ENCODE measurements around the gene C2orf74.
"Not testable (repeated sequence)": the region's sequence is repeated elsewhere in the genome, so short reads cannot be mapped to it uniquely, and the experiment has no call there.

The C2orf74 gene

GRCh38 chr2:61173116-61173515, 11.1 kb downstream of the C2orf74 start:
- DNase-seq (ENCODE audit: low read depth in 2 of 2), result no peak

DNA sequence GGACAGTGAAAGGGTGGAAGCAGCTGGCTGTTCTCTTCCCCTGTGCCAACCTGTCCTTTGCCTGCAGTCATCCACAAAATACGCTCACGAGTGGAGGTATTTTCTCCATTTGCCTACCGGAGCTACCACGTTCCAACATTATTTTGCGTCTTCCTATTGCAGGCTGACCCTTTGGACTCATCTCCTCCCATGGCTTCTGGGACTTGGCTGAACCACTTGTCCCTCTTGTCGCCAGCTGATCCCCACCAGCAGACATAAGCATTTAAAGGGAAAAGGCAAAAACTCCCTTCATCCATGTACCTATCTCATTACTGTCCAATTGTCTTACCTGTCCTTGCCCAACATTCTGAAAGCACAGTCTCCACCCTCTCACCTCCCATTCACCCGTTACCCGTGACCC, 13.0 kb downstream of the C2orf74 start:
- no peak for DNase-seq (ENCODE audit: low read depth in 2 of 2)

- DNase-seq (ENCODE audit: low read depth in 2 of 2), result peak; percentile 87 to 93
Observed at GRCh38 chr2:61176755-61177726, 15.1 kb downstream of the C2orf74 start.

DNA sequence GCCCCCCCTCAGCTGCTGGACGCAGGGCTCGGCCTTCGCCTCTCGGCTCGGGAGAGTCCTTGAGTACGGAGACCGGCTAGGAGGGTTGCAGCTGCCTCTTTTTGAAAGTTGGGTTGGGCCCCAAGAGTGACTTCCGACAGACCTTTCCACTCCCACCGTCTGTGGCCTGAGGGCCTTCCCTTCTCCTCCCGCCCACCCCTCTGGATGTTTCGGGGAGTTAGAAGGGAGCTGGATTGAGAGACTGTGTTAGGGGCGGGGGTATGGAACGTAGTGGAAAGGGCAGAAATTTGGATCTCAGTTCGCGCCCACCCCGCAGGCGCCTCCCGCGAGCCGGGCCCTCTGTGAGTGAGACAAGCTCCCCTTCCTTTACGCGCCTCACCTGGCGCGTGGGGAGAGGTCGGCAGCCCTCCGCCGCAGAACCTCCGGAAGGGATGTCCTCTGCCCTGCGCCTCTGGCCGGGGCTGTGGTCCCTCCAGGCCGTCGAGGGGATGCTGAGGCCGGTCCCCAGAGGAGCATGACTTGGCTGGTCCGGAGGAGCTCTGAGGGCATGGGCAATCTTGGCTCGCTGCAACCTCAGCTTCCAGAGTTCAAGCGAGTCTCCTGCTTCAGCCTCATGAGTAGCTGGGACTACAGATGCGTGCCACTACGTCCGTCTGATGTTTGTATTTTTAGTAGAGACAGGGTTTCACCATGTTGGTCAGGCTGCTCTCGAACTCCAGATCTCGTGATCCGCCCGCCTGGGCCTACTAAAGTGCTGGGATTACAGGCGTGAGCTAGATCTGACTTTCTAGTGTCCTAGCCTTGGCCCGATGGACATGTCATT, 15.9 kb downstream of the C2orf74 start:
- peak in 1 of 2 donors; percentile 27 for DNase-seq (ENCODE audit: low read depth in 2 of 2)

- no peak for DNase-seq (ENCODE audit: low read depth in 2 of 2)
Observed at GRCh38 chr2:61178603-61179545, 16.9 kb downstream of the C2orf74 start.

DNA sequence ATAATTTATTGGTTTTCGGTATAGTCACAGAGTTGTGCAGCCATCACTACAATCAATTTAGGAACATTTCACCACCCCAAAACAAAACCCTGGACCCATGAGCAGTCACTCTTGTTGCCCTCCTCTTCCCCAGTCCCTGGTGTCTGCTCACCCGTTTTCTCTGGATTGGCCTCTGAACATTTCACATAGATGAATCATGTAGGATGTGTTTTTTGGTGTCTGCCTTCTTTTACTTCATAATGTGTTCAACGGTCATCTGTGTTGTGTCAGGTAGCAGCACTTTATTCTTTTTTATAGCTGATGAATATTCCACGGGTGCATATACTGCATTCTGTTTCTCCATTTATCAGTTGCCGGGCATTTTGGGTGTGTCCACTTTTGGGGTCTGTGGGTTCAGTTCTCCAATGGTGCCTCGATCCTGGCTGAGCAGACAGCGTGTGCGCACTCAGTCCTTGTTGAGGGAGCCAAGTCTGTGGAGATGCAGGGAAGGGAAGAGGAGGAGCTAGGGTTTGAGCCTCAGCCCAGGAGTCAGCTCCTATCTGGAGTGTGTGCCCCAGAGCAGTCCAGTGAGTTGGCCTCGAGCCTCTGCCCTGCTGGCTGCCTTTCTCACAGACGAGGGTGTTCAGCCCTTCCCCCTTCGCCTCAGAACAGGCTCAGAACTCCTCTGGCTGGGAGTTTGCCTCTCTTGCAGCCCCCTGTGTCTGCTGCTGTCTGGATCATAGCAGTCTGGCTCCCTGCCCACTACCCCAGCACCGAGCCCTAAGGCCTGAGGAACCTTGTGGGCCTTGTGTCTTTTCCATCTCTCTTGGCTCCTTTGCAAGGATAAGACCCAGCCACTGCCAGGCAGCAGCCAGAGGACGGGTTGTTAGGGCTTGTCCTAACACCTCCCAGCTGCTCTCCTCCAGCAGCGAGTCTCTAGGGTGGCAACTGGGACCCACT, 18.0 kb downstream of the C2orf74 start:
- no peak for DNase-seq (ENCODE audit: low read depth in 2 of 2)

DNA sequence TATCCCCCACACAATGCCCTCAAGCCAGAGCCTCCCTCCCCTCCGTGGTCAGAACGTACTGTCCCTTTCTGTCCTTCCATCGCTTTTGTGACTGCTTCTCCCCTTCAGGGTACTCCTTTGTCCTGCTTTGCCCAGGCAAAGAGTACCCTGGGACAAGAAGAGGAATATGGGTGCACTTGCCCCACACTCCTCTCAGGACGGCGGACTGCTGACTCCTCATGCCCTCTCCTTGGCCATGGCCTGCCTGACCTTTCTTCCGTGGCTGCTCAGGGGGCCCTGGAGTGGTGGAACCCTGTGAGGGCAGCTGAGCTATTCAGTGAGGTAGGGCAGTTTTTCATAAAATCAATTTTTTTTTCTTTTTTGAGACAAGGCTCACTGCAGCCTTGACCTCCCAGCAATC, 18.7 kb downstream of the C2orf74 start:
- DNase-seq (ENCODE audit: low read depth in 2 of 2), result no peak

DNA sequence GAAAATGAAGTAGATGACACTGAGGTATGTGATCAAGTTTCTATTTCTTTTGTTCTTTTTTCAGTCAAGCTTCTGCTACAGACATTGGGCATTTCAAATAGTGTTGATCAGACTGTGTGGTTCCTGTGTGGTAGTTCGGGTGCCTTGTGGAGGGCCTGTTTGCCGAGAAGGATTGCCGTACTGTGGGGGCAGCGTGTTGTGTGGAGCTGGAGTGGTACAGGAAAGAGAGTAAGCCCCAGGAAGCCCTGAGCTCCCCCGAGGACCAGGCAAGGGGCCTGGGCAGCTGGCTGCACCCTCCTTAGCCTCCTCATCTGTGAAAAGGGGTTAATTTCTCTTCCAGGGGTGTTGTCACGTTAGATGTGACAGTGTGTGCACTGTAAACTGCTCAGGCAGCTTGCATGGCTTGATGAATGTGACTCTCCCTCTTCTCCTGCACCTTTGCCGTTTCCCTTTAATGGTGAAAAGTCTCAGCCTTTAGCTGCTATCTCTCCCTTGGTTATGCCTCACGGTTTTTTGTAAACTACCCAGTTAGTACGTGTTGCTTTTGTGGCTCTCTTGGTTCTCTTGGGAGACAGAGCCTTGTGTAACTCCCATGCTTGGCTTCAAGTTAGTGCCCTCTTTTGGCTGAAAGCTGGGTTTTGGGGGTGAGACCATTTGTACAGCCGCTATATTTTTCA, 19.5 kb downstream of the C2orf74 start:
- no peak for DNase-seq (ENCODE audit: low read depth in 2 of 2)

DNA sequence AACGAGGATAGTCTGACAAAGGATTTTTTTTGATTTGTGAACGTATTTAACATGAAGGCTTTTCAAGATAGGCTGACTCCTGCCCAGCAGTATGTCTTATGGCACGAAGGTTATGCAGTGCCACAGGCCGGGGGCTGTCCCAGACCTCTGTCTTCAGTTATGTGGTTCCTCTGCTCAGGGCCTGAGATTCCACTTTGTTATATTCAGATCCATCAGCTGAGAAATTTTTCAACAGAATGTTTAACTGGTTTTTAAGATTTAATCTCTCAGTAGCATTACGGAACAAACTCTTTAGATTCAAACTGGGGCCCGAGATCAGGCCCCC, 20.0 kb downstream of the C2orf74 start:
- no peak for DNase-seq (ENCODE audit: low read depth in 2 of 2)

- no peak for DNase-seq (ENCODE audit: low read depth in 2 of 2)
Observed at GRCh38 chr2:61183795-61184194, 21.8 kb downstream of the C2orf74 start.

- no peak for DNase-seq (ENCODE audit: low read depth in 2 of 2)
Observed at GRCh38 chr2:61184263-61184662, 22.3 kb downstream of the C2orf74 start.

- DNase-seq (ENCODE audit: low read depth in 2 of 2), result no peak
Observed at GRCh38 chr2:61185231-61185728, 23.3 kb downstream of the C2orf74 start.

- DNase-seq (ENCODE audit: low read depth in 2 of 2), result no peak
Observed at GRCh38 chr2:61187085-61187484, 25.1 kb downstream of the C2orf74 start.

DNA sequence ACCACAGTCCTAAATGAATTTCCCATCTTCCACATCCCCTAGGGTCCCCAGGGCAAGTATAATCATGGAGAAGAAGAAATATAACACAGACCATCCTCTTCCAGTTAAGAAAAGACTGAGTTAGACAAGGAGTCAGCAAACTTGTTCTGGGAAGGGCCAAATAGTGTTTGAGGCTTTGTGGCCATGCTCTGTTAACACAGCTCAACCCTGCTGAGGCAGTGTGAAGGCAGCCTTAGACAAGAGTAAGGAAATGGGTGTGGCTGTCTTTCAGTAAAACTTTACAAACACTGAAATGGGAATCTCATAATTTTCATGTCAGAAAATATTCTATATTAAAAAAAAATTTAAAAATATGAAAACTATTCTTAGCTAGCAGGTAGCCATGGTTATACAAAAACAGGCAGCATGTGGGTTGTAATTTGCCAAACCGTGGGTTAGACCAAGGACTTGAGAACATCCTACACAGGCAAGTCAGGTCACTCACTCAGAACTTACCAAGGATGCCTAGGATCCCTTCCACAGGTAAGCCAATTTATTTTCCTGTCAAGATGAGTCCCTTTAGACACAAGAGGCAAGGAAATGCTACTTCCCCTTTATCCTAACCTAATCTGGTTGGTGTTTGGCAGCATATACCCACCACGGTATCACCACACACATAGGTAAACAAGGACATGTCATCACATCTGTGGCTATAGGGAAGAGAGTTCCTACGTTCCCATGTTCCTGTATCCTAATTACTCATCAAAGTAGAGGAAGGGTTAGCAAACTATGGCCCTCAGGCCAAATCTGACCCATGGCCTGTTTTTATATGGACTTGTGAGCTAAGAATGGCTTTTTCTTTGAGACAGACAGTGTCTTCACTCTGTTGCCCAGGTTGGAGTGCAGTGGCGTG, 31.9 kb downstream of the C2orf74 start:
- DNase-seq (ENCODE audit: low read depth in 2 of 2), result no peak

DNA sequence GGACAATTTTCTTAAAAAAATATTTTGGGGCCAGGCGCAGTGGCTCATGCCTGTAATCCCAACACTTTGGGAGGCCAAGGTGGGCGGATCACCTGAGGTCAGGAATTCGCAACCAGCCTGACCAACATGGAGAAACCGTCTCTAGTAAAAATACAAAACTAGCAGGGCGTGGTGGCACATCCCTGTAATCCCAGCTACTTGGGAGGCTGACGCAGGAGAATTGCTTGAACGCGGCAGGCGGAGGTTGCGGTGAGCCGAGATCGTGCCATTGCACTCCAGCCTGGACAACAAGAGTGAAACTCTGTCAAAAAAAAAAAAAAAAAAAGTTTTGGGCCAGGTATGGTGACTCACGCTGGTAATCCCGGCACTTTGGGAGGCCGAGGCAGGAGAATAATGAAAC, 32.7 kb downstream of the C2orf74 start:
- DNase-seq (ENCODE audit: low read depth in 2 of 2), result not testable (repeated sequence)

GRCh38 chr2:61196671-61197070, 34.7 kb downstream of the C2orf74 start:
- no peak for DNase-seq (ENCODE audit: low read depth in 2 of 2)

DNA sequence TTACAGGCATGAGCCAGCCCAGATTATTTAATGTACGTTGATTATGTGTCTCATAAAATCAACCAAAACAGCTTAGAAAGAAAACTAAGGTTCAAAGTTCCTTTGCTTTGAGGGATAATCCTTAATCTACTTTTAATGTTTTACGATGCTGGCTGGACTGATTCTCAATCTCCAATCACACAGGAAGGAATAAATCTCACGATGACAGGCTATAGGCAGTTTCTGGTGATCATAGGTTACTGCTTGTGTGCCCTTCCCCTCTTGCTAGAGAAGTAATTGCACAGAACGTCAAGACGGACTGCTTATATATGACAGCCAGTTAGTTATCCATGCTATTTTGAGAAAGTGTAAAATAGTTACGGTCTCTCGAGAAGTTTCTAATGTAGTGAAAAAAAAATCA, 43.1 kb downstream of the C2orf74 start:
- no peak for DNase-seq (ENCODE audit: low read depth in 2 of 2)

DNA sequence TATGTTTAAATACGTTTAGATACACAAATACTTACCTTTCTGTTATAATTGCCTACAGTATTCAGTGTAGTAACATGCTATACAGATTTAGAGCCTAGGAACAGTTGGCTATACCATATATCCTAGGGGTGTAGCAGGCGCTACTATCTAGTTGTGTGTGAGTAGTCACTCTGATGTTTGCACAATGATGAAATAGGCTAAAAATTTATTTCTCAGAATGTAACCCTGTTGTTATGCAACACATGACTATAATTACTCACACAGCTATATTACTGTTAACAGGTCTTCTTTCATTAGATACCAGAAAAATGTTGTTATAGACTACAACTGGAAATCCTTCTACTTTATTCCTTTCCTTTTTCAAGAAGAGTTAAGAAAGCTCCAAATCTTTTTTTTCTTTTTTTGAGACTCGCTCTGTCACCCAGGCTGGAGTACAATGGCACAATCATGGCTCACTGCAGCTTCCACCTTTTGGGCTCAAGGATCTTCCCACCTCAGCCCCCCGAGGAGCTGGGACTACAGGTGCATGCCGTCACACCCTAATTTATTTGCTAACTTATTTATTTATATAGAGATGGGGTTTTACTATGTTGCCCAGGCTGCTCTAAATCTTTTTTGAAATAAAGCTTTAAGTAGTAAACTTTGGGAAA, 48.5 kb downstream of the C2orf74 start:
- DNase-seq (ENCODE audit: low read depth in 2 of 2), result no peak

All from stimulated activated CD4-positive, alpha-beta T cell treated with anti-CD3 and anti-CD28 coated beads, Interleukin-1b, Interleukin-23, amount 100 ng/mL, for 1 hour (primary cell).